ENCODE results near the gene FGF3.

Gene FGF3

GRCh38 chr11:69860796-69861445 is 41.7 kb upstream of the FGF3 start:
- no peaks in the 10 kb centered on the region for H3K9me3 ChIP-seq (ENCODE audit: control insufficient read depth, insufficient read depth, low read length)
- no peak overlapping the region for H3K9ac ChIP-seq (ENCODE audit: low read depth, low read length)
- H3K36me3 ChIP-seq (ENCODE audit: insufficient read depth, low read length), result no peaks in the 10 kb centered on the region
- no peaks in the 10 kb centered on the region; the same call in 1 of the 2 replicates for H3K4me1 ChIP-seq (ENCODE audit: insufficient read depth, low read length)

DNA sequence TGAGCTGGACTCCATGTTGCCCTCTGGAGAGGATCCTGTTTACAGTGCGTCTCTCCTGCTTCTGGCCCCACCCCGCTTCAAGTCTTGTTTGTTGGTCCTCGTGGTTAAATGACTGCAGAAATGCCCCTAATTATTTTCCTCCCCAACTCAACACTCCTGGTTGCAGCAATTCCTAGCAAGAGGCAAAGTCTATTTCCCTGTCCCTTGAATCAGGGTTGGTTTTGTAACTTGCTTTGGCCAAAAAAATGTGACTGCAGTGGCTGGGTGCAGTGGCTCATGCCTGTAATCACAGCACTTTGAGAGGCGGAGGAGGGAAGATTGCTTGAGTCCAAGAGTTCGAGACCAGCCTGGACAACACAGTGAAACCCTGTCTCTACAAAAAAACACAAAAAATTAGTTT is 41.0 kb upstream of the FGF3 start:
- no peaks in the 10 kb centered on the region for H3K9me3 ChIP-seq (ENCODE audit: control insufficient read depth, insufficient read depth, low read length)
- H3K9ac ChIP-seq (ENCODE audit: low read depth, low read length), result no peak overlapping the region
- H3K4me1 ChIP-seq (ENCODE audit: insufficient read depth, low read length), result no peaks in the 10 kb centered on the region; the same call in 1 of the 2 replicates
- H3K36me3 ChIP-seq (ENCODE audit: insufficient read depth, low read length), result no peaks in the 10 kb centered on the region

DNA sequence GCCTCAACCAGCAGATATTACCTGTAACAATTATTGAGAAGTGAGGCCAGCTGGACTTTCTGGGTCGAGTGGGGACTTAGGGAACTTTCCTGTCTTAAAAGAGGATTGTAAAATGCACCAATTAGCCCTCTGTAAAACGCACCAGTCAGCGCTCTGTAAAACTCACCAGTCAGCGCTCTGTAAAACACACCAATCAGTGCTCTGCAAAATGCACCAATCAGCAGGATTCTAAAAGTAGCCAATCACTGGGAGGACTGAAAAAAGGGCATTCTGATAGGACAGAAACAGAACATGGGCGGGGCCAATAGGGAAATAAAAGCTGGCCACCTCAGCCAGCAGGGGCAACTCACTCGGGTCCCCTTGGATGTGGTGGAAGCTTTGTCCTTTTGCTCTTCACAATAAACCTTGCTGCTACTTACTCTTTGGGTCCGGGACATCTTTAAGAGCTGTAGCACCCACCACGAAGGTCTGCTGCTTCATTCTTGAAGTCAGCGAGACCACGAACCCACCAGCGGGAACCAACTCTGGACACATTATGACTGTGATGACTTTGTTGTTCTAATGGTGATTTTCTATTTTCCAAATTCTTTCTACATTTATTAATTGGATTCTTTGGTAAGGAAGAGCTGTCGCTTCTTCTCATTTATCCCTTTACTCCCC is 40.2 kb upstream of the FGF3 start:
- no peaks in the 10 kb centered on the region for H3K36me3 ChIP-seq (ENCODE audit: insufficient read depth, low read length)
- no peaks in the 10 kb centered on the region; the same call in 1 of the 2 replicates for H3K4me1 ChIP-seq (ENCODE audit: insufficient read depth, low read length)
- no peaks in the 10 kb centered on the region for H3K9me3 ChIP-seq (ENCODE audit: control insufficient read depth, insufficient read depth, low read length)
- H3K9ac ChIP-seq (ENCODE audit: low read depth, low read length), result no peak overlapping the region

DNA sequence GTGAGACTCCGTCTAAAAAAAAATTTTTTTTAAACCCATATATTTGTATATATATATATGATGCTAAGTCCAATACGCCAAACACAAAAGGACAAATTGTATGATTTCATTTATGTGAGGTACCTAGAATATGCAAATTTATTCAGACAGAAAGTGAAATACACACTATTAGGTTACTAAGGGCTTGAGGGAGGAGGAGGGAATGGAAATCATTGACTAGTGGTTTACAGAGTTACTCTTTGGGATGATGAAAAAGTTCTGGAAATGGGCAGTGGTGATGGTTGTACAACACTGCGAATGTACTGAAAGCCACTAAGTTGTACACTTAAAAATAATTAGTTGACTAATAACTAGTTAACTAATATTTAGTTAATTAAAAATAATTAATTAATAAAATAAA is 36.2 kb upstream of the FGF3 start:
- Histone ChIP-seq H3K4me1 (ENCODE audit: insufficient read depth, low read length) (no peaks in the 10 kb centered on the region), H3K9ac (ENCODE audit: low read depth, low read length) (no peak overlapping the region), H3K9me3 (ENCODE audit: control insufficient read depth, insufficient read depth, low read length) (no peaks in the 10 kb centered on the region; the same call in 1 of the 2 replicates), H3K36me3 (ENCODE audit: insufficient read depth, low read length) (no peaks in the 10 kb centered on the region)

- Histone ChIP-seq H3K4me1 (ENCODE audit: insufficient read depth, low read length) (no peaks in the 10 kb centered on the region), H3K9ac (ENCODE audit: low read depth, low read length) (no peak overlapping the region), H3K9me3 (ENCODE audit: control insufficient read depth, insufficient read depth, low read length) (no peaks in the 10 kb centered on the region; the same call in 1 of the 2 replicates), H3K36me3 (ENCODE audit: insufficient read depth, low read length) (no peaks in the 10 kb centered on the region)
Measured at GRCh38 chr11:69854713-69855112, 35.5 kb upstream of the FGF3 start.

- Histone ChIP-seq H3K36me3 (ENCODE audit: insufficient read depth, low read length) (no peaks in the 10 kb centered on the region), H3K9ac (ENCODE audit: low read depth, low read length) (no peak overlapping the region), H3K9me3 (ENCODE audit: control insufficient read depth, insufficient read depth, low read length) (no peaks in the 10 kb centered on the region; the same call in 1 of the 2 replicates), H3K4me1 (ENCODE audit: insufficient read depth, low read length) (peaks cover 1% of the 10 kb centered on the region; the same call in 1 of the 2 replicates)
Measured at GRCh38 chr11:69852056-69852455, 32.8 kb upstream of the FGF3 start.

GRCh38 chr11:69848201-69848600 is 29.0 kb upstream of the FGF3 start:
- no peaks in the 10 kb centered on the region; the same call in 1 of the 2 replicates for H3K9me3 ChIP-seq (ENCODE audit: control insufficient read depth, insufficient read depth, low read length)
- H3K4me1 ChIP-seq (ENCODE audit: insufficient read depth, low read length), result peaks cover 8% of the 10 kb centered on the region
- H3K36me3 ChIP-seq (ENCODE audit: insufficient read depth, low read length), result no peaks in the 10 kb centered on the region
- no peak overlapping the region for H3K9ac ChIP-seq (ENCODE audit: low read depth, low read length)

- Histone ChIP-seq H3K9ac (ENCODE audit: low read depth, low read length) (no peak overlapping the region), H3K4me1 (ENCODE audit: insufficient read depth, low read length) (peaks cover 12% of the 10 kb centered on the region), H3K36me3 (ENCODE audit: insufficient read depth, low read length) (no peaks in the 10 kb centered on the region), H3K9me3 (ENCODE audit: control insufficient read depth, insufficient read depth, low read length) (no peaks in the 10 kb centered on the region)
Measured at GRCh38 chr11:69844396-69844795, 25.2 kb upstream of the FGF3 start.

- Histone ChIP-seq H3K4me1 (ENCODE audit: insufficient read depth, low read length) (peaks cover 12% of the 10 kb centered on the region), H3K36me3 (ENCODE audit: insufficient read depth, low read length) (no peaks in the 10 kb centered on the region), H3K9ac (ENCODE audit: low read depth, low read length) (no peak overlapping the region), H3K9me3 (ENCODE audit: control insufficient read depth, insufficient read depth, low read length) (no peaks in the 10 kb centered on the region)
Measured at GRCh38 chr11:69843529-69843921, 24.3 kb upstream of the FGF3 start.

DNA sequence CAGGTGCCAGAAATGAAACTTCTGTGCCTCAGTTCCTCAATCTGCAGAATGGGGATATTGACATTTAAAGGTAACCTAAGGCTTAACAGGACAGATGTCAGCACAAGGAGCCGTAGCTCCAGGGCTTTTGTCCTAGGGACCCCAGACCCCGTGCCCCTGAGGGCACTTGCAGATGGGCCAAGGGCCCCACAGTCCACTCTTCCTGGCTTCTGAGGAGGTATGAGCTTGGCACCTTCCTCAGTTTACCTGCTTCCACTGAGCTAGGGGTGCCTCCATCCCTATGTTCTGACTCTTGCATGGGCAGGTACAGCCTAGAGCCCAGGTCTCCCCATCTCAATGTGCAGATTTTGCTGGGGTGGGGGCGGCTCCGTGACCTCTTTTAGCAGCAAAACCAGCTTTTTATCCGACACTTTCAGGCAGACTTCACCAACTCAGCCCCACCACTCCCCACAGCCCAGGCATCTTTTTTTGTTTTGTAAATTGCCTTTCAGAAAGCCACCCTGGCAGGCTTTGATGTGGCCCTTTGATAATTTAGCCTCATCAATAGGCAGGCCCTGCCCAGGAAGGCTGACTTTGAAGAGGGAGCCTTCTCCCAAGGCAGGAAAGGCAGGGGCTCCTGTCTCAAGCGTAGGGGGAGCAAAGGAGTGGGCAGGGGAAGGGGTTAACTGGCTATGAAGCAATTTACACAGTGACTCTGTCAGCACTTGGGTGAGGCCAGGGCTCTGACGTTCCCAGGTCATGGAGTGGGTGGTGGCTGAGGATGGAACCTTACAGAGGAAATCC is 23.7 kb upstream of the FGF3 start:
- peaks cover 12% of the 10 kb centered on the region for H3K4me1 ChIP-seq (ENCODE audit: insufficient read depth, low read length)
- no peaks in the 10 kb centered on the region for H3K36me3 ChIP-seq (ENCODE audit: insufficient read depth, low read length)
- H3K9ac ChIP-seq (ENCODE audit: low read depth, low read length), result no peak overlapping the region
- no peaks in the 10 kb centered on the region for H3K9me3 ChIP-seq (ENCODE audit: control insufficient read depth, insufficient read depth, low read length)

GRCh38 chr11:69841859-69842698 is 22.9 kb upstream of the FGF3 start:
- no peaks in the 10 kb centered on the region for H3K36me3 ChIP-seq (ENCODE audit: insufficient read depth, low read length)
- H3K9ac ChIP-seq (ENCODE audit: low read depth, low read length), result no peak overlapping the region
- H3K4me1 ChIP-seq (ENCODE audit: insufficient read depth, low read length), result peaks cover 11% of the 10 kb centered on the region
- no peaks in the 10 kb centered on the region for H3K9me3 ChIP-seq (ENCODE audit: control insufficient read depth, insufficient read depth, low read length)

DNA sequence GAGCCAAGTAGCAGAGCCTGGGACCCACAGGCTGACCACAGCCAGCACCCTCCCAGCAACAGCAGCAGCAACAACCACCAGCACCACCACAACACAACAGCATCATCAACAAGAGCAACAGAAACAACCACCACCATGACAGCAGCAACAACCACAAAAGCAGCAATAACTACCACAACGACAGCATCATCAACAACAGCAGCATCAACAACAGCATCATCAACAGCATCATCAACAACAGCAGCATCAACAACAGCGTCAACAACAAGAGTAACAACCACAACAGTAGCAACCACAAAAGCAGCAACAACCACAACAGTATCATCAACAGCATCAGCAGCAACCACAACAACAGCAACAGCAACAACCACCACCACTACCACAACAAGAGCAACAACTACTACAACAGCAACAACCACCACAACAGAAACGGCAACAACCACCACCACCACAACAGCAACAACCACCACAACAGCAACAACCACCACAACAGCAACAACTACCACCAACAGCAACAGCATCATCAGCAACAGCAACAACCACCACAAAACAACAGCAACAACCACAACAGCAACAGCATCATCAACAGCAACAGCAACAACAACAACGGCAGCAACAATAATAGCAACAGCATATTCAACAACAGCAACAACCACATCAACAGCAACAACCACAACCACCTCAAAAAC is 22.1 kb upstream of the FGF3 start:
- Histone ChIP-seq H3K9ac (ENCODE audit: low read depth, low read length) (no peak overlapping the region), H3K9me3 (ENCODE audit: control insufficient read depth, insufficient read depth, low read length) (no peaks in the 10 kb centered on the region), H3K4me1 (ENCODE audit: insufficient read depth, low read length) (peaks cover 9% of the 10 kb centered on the region; the same call in 1 of the 2 replicates), H3K36me3 (ENCODE audit: insufficient read depth, low read length) (no peaks in the 10 kb centered on the region)

- no peaks in the 10 kb centered on the region for H3K9me3 ChIP-seq (ENCODE audit: control insufficient read depth, insufficient read depth, low read length)
- H3K36me3 ChIP-seq (ENCODE audit: insufficient read depth, low read length), result no peaks in the 10 kb centered on the region
- H3K9ac ChIP-seq (ENCODE audit: low read depth, low read length), result no peak overlapping the region
- H3K4me1 ChIP-seq (ENCODE audit: insufficient read depth, low read length), result peaks cover 9% of the 10 kb centered on the region; the same call in 1 of the 2 replicates
Measured at GRCh38 chr11:69840371-69841169, 21.4 kb upstream of the FGF3 start.

Data from ES-I3 (cell line).